HCT116 (cell line): ENCODE data around the gene RILPL2. TPM values are rescaled to one million over a fixed set of nuclear protein-coding genes. Genes with fewer than 3 reads are reported as not detected.

Source experiments
- ATAC-seq: fragments of 200-7000 bp; cut with Tn5 transposase; 2 replicates; pipeline ENCODE4 v1.9.1; 2020; ENCODE audit warnings: mild to moderate bottlenecking, moderate library complexity
- BruUV-seq: library from RNA; stranded (reverse); fragments of 400-500 nt; replicated peaks from 2 replicates; lab custom pipeline; 2021; lab: Mats Ljungman, UMichigan
- CTCF ChIA-PET: fragments of 300-600 bp; sonication (Branson Sonifier 250); formaldehyde crosslinking; loops from one replicate; lab custom pipeline; 2021; ENCODE audit warnings: antibody characterized with exemption; lab: Charles Lee
- POLR2A ChIA-PET: fragments of 300-600, 350-600 bp; sonication (Branson Sonifier 250); formaldehyde crosslinking; loops from one replicate; lab custom pipeline; 2021; ENCODE audit warnings: antibody characterized with exemption; lab: Charles Lee
- RAD21 ChIA-PET, 2 experiments: fragments of 300-600 bp; sonication (Branson Sonifier 250); formaldehyde crosslinking; loops; one replicate each; lab custom pipeline; 2023; ENCODE audit warnings: low total read pairs in 2 of 2; ENCODE audit not compliant: uncharacterized antibody in 2 of 2, unreplicated experiment in 2 of 2, low non-redundant PET in 1 of 2; lab: Charles Lee
- DNase-seq: peaks from one replicate; pipeline ENCODE4 v3.0.0-alpha.2; 2010; ENCODE audit warnings: low read depth, low spot score
- H2AFZ ChIP-seq: fragments of 200-600 bp; shearing (Covaris generic), sonication (generic); 2 replicates; pipeline ENCODE4 v1.6.1; 2017; ENCODE audit warnings: low read depth, mixed run types, mixed read lengths, antibody characterized with exemption, low read length; ENCODE audit not compliant: poor library complexity, severe bottlenecking
- H3K27ac ChIP-seq: 2 replicates; pipeline ENCODE4 v1.5.1; 2012; ENCODE audit warnings: low read depth, low read length
- H3K27me3 ChIP-seq: fragments of 200-600 bp; sonication (generic); 2 replicates; pipeline ENCODE4 v1.6.1; 2016; ENCODE audit warnings: mixed run types, low read length, mixed read lengths; ENCODE audit not compliant: insufficient read depth
- H3K36me3 ChIP-seq, 2 experiments: fragments of 200-500 bp in 1 of 2; fragments of 200-600 bp in 1 of 2; sonication (Bioruptor generic) in 1 of 2; sonication (generic) in 1 of 2; 2 replicates each; pipeline versions ENCODE4 v1.5.1 to v1.6.1; 2014 to 2016; ENCODE audit warnings: low read length in 2 of 2, inconsistent platforms in 1 of 2, mixed read lengths in 1 of 2, mixed run types in 1 of 2; ENCODE audit not compliant: insufficient read depth in 2 of 2, control insufficient read depth in 1 of 2
- H3K4me1 ChIP-seq, 2 experiments: fragments of 200-600 bp in 1 of 2; sonication (generic) in 1 of 2; 2 replicates each; pipeline versions ENCODE4 v1.5.1 to v1.6.1; 2012 to 2017; ENCODE audit warnings: low read length in 2 of 2, inconsistent platforms in 1 of 2, mild to moderate bottlenecking in 1 of 2, mixed read lengths in 1 of 2, mixed run types in 1 of 2, moderate library complexity in 1 of 2; ENCODE audit not compliant: insufficient read depth in 2 of 2, control insufficient read depth in 1 of 2
- H3K4me2 ChIP-seq: fragments of 200-600 bp; sonication (generic); 2 replicates; pipeline ENCODE4 v1.6.1; 2017; ENCODE audit warnings: mixed run types, low read length, mixed read lengths
- H3K4me3 ChIP-seq, 2 experiments: fragments of 200-600 bp in 1 of 2; sonication (generic) in 1 of 2; replicated peaks in 1 of 2; 2 replicates each; pipeline ENCODE4 v1.5.1; 2011 to 2016; ENCODE audit warnings: low read length in 2 of 2, control low read depth in 1 of 2, low read depth in 1 of 2, mild to moderate bottlenecking in 1 of 2, mixed read lengths in 1 of 2, mixed run types in 1 of 2
- H3K79me2 ChIP-seq: fragments of 200-600 bp; sonication (generic); 2 replicates; pipeline ENCODE4 v1.6.1; 2017; ENCODE audit warnings: mild to moderate bottlenecking, mixed run types, low read length, moderate library complexity, mixed read lengths; ENCODE audit not compliant: insufficient read depth
- H3K9ac ChIP-seq: fragments of 200-600 bp; sonication (generic); 2 replicates; pipeline ENCODE4 v1.6.1; 2016; ENCODE audit warnings: low read length, mixed read lengths
- H3K9me2 ChIP-seq: fragments of 200-600 bp; sonication (generic), shearing (Covaris generic); 2 replicates; pipeline ENCODE4 v1.6.1; 2017; ENCODE audit warnings: mixed run types, mild to moderate bottlenecking, moderate library complexity; ENCODE audit not compliant: insufficient read depth
- H3K9me3 ChIP-seq, 2 experiments: fragments of 200-500 bp in 1 of 2; fragments of 200-600 bp in 1 of 2; sonication (Bioruptor generic) in 1 of 2; sonication (generic) in 1 of 2; 2 replicates each; pipeline ENCODE4 v1.6.1; 2014 to 2017; ENCODE audit warnings: low read length in 2 of 2, mixed read lengths in 2 of 2, inconsistent platforms in 1 of 2, low read depth in 1 of 2, mild to moderate bottlenecking in 1 of 2, mixed run types in 1 of 2, moderate library complexity in 1 of 2; ENCODE audit not compliant: control insufficient read depth in 1 of 2, insufficient read depth in 1 of 2
- H4K20me1 ChIP-seq: fragments of 200-600 bp; sonication (generic), shearing (Covaris generic); 2 replicates; pipeline ENCODE4 v1.6.1; 2017; ENCODE audit warnings: mixed run types, mild to moderate bottlenecking, moderate library complexity; ENCODE audit not compliant: insufficient read depth
- CBX3 ChIP-seq: IDR thresholded peaks from 2 replicates; pipeline ENCODE4 v1.6.1; 2012; ENCODE audit warnings: low read depth
- CEBPB ChIP-seq: IDR thresholded peaks from 2 replicates; pipeline ENCODE4 v1.6.1; 2012; ENCODE audit warnings: low read depth
- EGR1 ChIP-seq: IDR thresholded peaks from 2 replicates; pipeline ENCODE4 v1.6.1; 2012; ENCODE audit warnings: low read depth
- ELF1 ChIP-seq: IDR thresholded peaks from 2 replicates; pipeline ENCODE4 v1.6.1; 2012; ENCODE audit warnings: low read depth, borderline replicate concordance
- FOSL1 ChIP-seq: IDR thresholded peaks from 2 replicates; pipeline ENCODE4 v1.6.1; 2012; ENCODE audit warnings: low read depth
- JUND ChIP-seq: IDR thresholded peaks from 2 replicates; pipeline ENCODE4 v1.6.1; 2012
- SP1 ChIP-seq: IDR thresholded peaks from 2 replicates; pipeline ENCODE4 v1.6.1; 2012; ENCODE audit warnings: low read depth
- ZFX ChIP-seq: fragments of 450-650 bp; IDR thresholded peaks from 2 replicates; pipeline ENCODE4 v1.6.1; 2017
- intact Hi-C: fragments of 100-400 bp; cut with micrococcal nuclease; formaldehyde crosslinking; loops from 2 replicates; pipeline ENCODE4 v1.10.0; 2022
- total RNA-seq: library from RNA; stranded (reverse); gene quantifications from one replicate; pipeline ENCODE4 v1.2.1, GENCODE V29; 2021; ENCODE audit not compliant: unreplicated experiment
- TF ChIP-seq, protein P1 (sequence below): IDR thresholded peaks from 2 replicates; pipeline ENCODE4 v1.6.1; 2012
- TF ChIP-seq, protein P2 (sequence below): IDR thresholded peaks from 2 replicates; pipeline ENCODE4 v1.6.1; 2012

The RILPL2 gene
- total RNA-seq, 1 experiment from 2014 or later: 2.3 TPM

DNA sequence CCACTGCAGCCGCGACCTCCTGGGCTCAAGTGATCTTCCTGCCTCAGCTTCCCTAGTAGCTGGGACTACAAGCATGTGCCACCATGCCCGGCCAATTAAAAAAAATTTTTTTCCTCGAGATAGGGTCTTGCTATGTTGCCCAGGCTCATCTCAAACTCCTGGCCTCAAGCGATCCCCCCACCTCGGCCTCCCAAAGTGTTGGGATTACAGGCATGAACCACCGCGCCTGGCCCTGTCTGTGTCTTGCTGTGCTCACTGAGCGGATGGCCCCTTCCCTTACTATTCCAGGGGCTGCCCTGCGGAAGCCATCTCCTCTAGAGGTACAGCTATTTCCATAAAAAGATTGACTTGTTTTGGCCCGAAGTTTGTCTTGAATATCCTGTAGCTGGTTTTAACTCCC lies 41.6 kb upstream of the RILPL2 start:
- H3K27me3 ChIP-seq: no peaks in the 10 kb centered on the region
- ChIA-PET RAD21 (no interaction called here), POLR2A (no interaction called here), CTCF (no interaction called here)
- DNase-seq (no peak), ATAC-seq (no peak)
- no peak overlapping the region for H2AFZ ChIP-seq
- H3K36me3 ChIP-seq: no peaks in the 10 kb centered on the region; a peak in 1 of 4 replicates
- no peaks in the 10 kb centered on the region for H3K4me1 ChIP-seq
- intact Hi-C loops: no loop called here
- no peaks in the 10 kb centered on the region for H4K20me1 ChIP-seq
- H3K9me2 ChIP-seq: no peaks in the 10 kb centered on the region
- no peak overlapping the region for H3K9ac ChIP-seq
- no peak overlapping the region for H3K4me3 ChIP-seq
- no peak overlapping the region for H3K4me2 ChIP-seq
- H3K79me2 ChIP-seq: no peaks in the 10 kb centered on the region
- BruUV-seq: no TSS peak
- TF ChIP-seq CEBPB: no peak
- TF ChIP-seq JUND: no peak
- no peak for TF ChIP-seq FOSL1
- TF ChIP-seq, protein P1, sequence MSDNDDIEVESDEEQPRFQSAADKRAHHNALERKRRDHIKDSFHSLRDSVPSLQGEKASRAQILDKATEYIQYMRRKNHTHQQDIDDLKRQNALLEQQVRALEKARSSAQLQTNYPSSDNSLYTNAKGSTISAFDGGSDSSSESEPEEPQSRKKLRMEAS: no peak
- no peak for TF ChIP-seq CBX3
- TF ChIP-seq ELF1: no peak
- TF ChIP-seq EGR1: no peak
- TF ChIP-seq, protein P2, sequence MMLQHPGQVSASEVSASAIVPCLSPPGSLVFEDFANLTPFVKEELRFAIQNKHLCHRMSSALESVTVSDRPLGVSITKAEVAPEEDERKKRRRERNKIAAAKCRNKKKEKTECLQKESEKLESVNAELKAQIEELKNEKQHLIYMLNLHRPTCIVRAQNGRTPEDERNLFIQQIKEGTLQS: no peak
- TF ChIP-seq ZFX: no peak
- TF ChIP-seq, all 23 proteins: peak for 0
- no peak overlapping the region for H3K27ac ChIP-seq
- H3K9me3 ChIP-seq: no peaks in the 10 kb centered on the region

DNA sequence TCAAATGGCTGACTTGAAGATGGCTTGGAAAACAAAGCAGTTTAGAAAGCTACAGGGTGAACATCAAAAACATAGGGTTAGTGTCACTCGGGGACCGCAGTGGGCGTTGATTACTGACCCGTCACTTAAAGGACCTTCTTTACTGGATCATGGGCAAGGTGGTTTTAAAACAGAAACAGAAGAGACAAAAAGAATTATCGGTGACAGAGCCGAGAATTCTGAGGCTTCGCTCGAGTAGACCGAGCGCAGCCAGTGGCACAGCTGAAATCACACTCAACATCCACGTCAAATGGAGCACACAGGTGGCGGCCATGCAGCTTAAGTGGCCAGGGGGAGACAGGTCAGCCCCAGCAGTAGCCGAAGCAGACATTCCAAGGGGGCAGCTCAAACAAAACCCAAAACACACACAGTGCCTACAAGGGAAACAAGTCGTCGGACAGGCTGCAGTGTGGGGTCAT lies 38.8 kb upstream of the RILPL2 start:
- H3K4me3 ChIP-seq: no peak overlapping the region
- H3K4me2 ChIP-seq: no peak overlapping the region
- DNase-seq (no peak), ATAC-seq (no peak)
- TF ChIP-seq SP1: no peak
- RAD21 ChIA-PET: no interaction called here
- POLR2A ChIA-PET: no interaction called here
- no peaks in the 10 kb centered on the region for H3K27me3 ChIP-seq
- no peak overlapping the region for H2AFZ ChIP-seq
- H3K9me2 ChIP-seq: no peaks in the 10 kb centered on the region
- no TSS peak for BruUV-seq
- peaks cover 3 to 6% of the 10 kb centered on the region in 2 experiments; a peak in 3 of 4 replicates for H3K36me3 ChIP-seq
- H3K79me2 ChIP-seq: no peaks in the 10 kb centered on the region
- no peak overlapping the region for H3K27ac ChIP-seq
- CTCF ChIA-PET: no interaction called here
- no peaks in the 10 kb centered on the region for H3K4me1 ChIP-seq
- no peaks in the 10 kb centered on the region for H3K9me3 ChIP-seq
- no peak overlapping the region for H3K9ac ChIP-seq
- no peaks in the 10 kb centered on the region for H4K20me1 ChIP-seq
- intact Hi-C loops: no loop called here
